RWPE2 (cell line): ENCODE results near the gene MMP13.

Source experiments
- ATAC-seq: fragments of 200-7000 bp; cut with Tn5 transposase; 3 replicates; pipeline ENCODE4 v1.9.1; 2021; ENCODE audit warnings: low read depth
- DNase-seq: peaks from one replicate; pipeline ENCODE4 v3.0.0-alpha.2; 2020; ENCODE audit warnings: low spot score
- H3K27ac ChIP-seq: fragments of 450-650 bp; 2 replicates; pipeline ENCODE4 v1.5.1; 2017; ENCODE audit warnings: mild to moderate bottlenecking; ENCODE audit not compliant: poor library complexity, severe bottlenecking
- H3K27me3 ChIP-seq: fragments of 250-450 bp; sonication (Bioruptor Pico); 2 replicates; pipeline ENCODE4 v1.5.1; 2021; ENCODE audit warnings: mild to moderate bottlenecking, moderate library complexity; ENCODE audit not compliant: insufficient read depth, poor library complexity, severe bottlenecking
- H3K36me3 ChIP-seq: fragments of 250-450 bp; sonication (Bioruptor Pico); 2 replicates; pipeline ENCODE4 v1.5.1; 2020; ENCODE audit warnings: low read depth, mild to moderate bottlenecking, moderate library complexity
- H3K4me1 ChIP-seq: fragments of 250-450 bp; sonication (Bioruptor Pico); 2 replicates; pipeline ENCODE4 v1.5.1; 2021; ENCODE audit warnings: mild to moderate bottlenecking, moderate library complexity; ENCODE audit not compliant: insufficient read depth, poor library complexity, severe bottlenecking
- H3K4me3 ChIP-seq: fragments of 250-450 bp; sonication (Bioruptor Pico); 2 replicates; pipeline ENCODE4 v1.5.1; 2021; ENCODE audit warnings: mild to moderate bottlenecking, moderate library complexity; ENCODE audit not compliant: severe bottlenecking
- H3K9me3 ChIP-seq: fragments of 250-450 bp; sonication (Bioruptor Pico); 2 replicates; pipeline ENCODE4 v1.5.1; 2021; ENCODE audit warnings: mild to moderate bottlenecking, moderate library complexity; ENCODE audit not compliant: severe bottlenecking
- CTCF ChIP-seq: fragments of 450-650 bp; IDR thresholded peaks from one replicate; pipeline ENCODE4 v1.5.1; 2017; ENCODE audit warnings: mild to moderate bottlenecking, moderate library complexity; ENCODE audit not compliant: poor library complexity, severe bottlenecking

The MMP13 gene

GRCh38 chr11:102927624-102927990 lies 27.9 kb downstream of the MMP13 start:
- TF ChIP-seq CTCF = no peak
- H3K4me1 ChIP-seq = no peaks in the 10 kb centered on the region
- DNase-seq = no peak
- H3K4me3 ChIP-seq = no peak overlapping the region
- H3K36me3 ChIP-seq = no peaks in the 10 kb centered on the region
- no peaks in the 10 kb centered on the region for H3K9me3 ChIP-seq
- no peak for ATAC-seq
- H3K27me3 ChIP-seq = no peaks in the 10 kb centered on the region
- no peak overlapping the region for H3K27ac ChIP-seq

- Histone ChIP-seq H3K27me3 (no peaks in the 10 kb centered on the region), H3K4me3 (no peak overlapping the region), H3K4me1 (no peaks in the 10 kb centered on the region), H3K36me3 (no peaks in the 10 kb centered on the region), H3K9me3 (no peaks in the 10 kb centered on the region), H3K27ac (no peak overlapping the region)
- no peak for ATAC-seq
- no peak for DNase-seq
- TF ChIP-seq CTCF = no peak
Measured at GRCh38 chr11:102926961-102927623, 28.4 kb downstream of the MMP13 start.

GRCh38 chr11:102926517-102926916 lies 29.0 kb downstream of the MMP13 start:
- no peaks in the 10 kb centered on the region for H3K4me1 ChIP-seq
- DNase-seq = no peak

GRCh38 chr11:102925988-102926387 lies 29.5 kb downstream of the MMP13 start:
- Histone ChIP-seq H3K4me1 (no peaks in the 10 kb centered on the region), H3K4me3 (no peak overlapping the region)
- no peak for ATAC-seq

More at GRCh38 chr11:102926517-102926916, 29.0 kb downstream of the MMP13 start:
- no peak for TF ChIP-seq CTCF
- Histone ChIP-seq H3K27me3 (no peaks in the 10 kb centered on the region), H3K9me3 (no peaks in the 10 kb centered on the region), H3K4me3 (no peak overlapping the region), H3K36me3 (no peaks in the 10 kb centered on the region), H3K27ac (no peak overlapping the region)
- no peak for ATAC-seq

More at GRCh38 chr11:102925988-102926387, 29.5 kb downstream of the MMP13 start:
- DNase-seq = no peak
- Histone ChIP-seq H3K9me3 (no peaks in the 10 kb centered on the region), H3K27me3 (no peaks in the 10 kb centered on the region), H3K36me3 (no peaks in the 10 kb centered on the region), H3K27ac (no peak overlapping the region)
- TF ChIP-seq CTCF = no peak
